B cell (primary cell): ENCODE results near the gene TARS1. TPM values are rescaled to one million over a fixed set of nuclear protein-coding genes. Genes with fewer than 3 reads are reported as not detected.

Source experiments
- ATAC-seq: fragments of 200-7000 bp; cut with Tn5 transposase; one replicate; pipeline ENCODE4 v1.10.0; 2021; ENCODE audit warnings: low read depth, mild to moderate bottlenecking, moderate number of reproducible peaks, moderate library complexity
- CTCF ChIA-PET: fragments of 350-600 bp; sonication (Branson Sonifier 250); formaldehyde crosslinking; loops from one replicate; lab custom pipeline; 2021; ENCODE audit warnings: antibody characterized with exemption, inconsistent platforms; lab: Charles Lee
- POLR2A ChIA-PET: fragments of 350-600 bp; sonication (Branson Sonifier 250); formaldehyde crosslinking; loops from one replicate; lab custom pipeline; 2021; ENCODE audit warnings: antibody characterized with exemption; lab: Charles Lee
- DNase-seq: peaks from one replicate; pipeline ENCODE4 v3.0.0; 2013
- H2AFZ ChIP-seq: 2 replicates; pipeline ENCODE4 v1.6.1; 2012; ENCODE audit warnings: mild to moderate bottlenecking, low read depth, low read length; ENCODE audit not compliant: insufficient read depth, poor library complexity, severe bottlenecking
- H3K27ac ChIP-seq, 2 donors: 1 replicate in 1 of 2; 2 replicates in 1 of 2; pipeline ENCODE4 v1.5.1; 2012 to 2013; ENCODE audit warnings: low read length in 2 of 2, mild to moderate bottlenecking in 2 of 2, moderate library complexity in 1 of 2
- H3K27me3 ChIP-seq, 4 experiments: fragments of 200-600 bp in 1 of 4; sonication (generic) in 1 of 4; replicated peaks in 1 of 4; 1 replicate in 2 of 4; 2 replicates in 2 of 4; pipeline versions ENCODE4 v1.6.1 to v1.7.0; 2013 to 2016; ENCODE audit warnings: low read length in 3 of 4, mild to moderate bottlenecking in 2 of 4, mixed read lengths in 1 of 4, moderate library complexity in 1 of 4; ENCODE audit not compliant: insufficient read depth in 4 of 4, control insufficient read depth in 3 of 4; ENCODE audit errors: control extremely low read depth in 1 of 4
- H3K36me3 ChIP-seq, 2 experiments: replicated peaks in 1 of 2; 1 replicate in 1 of 2; 2 replicates in 1 of 2; pipeline versions ENCODE4 v1.6.1 to v1.7.1; 2013; ENCODE audit warnings: low read length in 1 of 2; ENCODE audit not compliant: insufficient read depth in 2 of 2, control insufficient read depth in 1 of 2; ENCODE audit errors: control extremely low read depth in 1 of 2, extremely low read depth in 1 of 2
- H3K4me1 ChIP-seq, 2 donors: fragments of 200-600 bp in 1 of 2; sonication (generic) in 1 of 2; 1 replicate in 1 of 2; 2 replicates in 1 of 2; pipeline versions ENCODE4 v1.5.1 to v1.6.1; 2013 to 2017; ENCODE audit warnings: low read length in 2 of 2; ENCODE audit not compliant: control insufficient read depth in 2 of 2, insufficient read depth in 2 of 2
- H3K4me2 ChIP-seq: replicated peaks from 2 replicates; pipeline ENCODE3; 2012; ENCODE audit warnings: mild to moderate bottlenecking, low read depth, low read length; ENCODE audit not compliant: poor library complexity, severe bottlenecking
- H3K4me3 ChIP-seq, 5 experiments: fragments of 200-600 bp in 1 of 5; sonication (generic) in 1 of 5; 1 replicate in 3 of 5; 2 replicates in 2 of 5; pipeline versions ENCODE4 v1.5.1 to v1.7.0; 2011 to 2016; ENCODE audit warnings: low read length in 4 of 5, mild to moderate bottlenecking in 4 of 5, low read depth in 2 of 5, control low read depth in 1 of 5, moderate library complexity in 1 of 5; ENCODE audit not compliant: insufficient read depth in 1 of 5; ENCODE audit errors: control extremely low read depth in 1 of 5, extremely low read depth in 1 of 5
- H3K79me2 ChIP-seq: fragments of 200-600 bp; sonication (generic); one replicate; pipeline ENCODE4 v1.6.0; 2016; ENCODE audit warnings: low read length; ENCODE audit not compliant: control insufficient read depth, insufficient read depth
- H3K9ac ChIP-seq: fragments of 200-600 bp; sonication (generic); 2 replicates; pipeline ENCODE4 v1.6.1; 2017; ENCODE audit warnings: mild to moderate bottlenecking, low read length, moderate library complexity
- H3K9me3 ChIP-seq, 3 donors: one replicate each; pipeline versions ENCODE4 v1.6.1 to v1.7.1; 2013; ENCODE audit warnings: low read length in 2 of 3; ENCODE audit not compliant: control insufficient read depth in 2 of 3, insufficient read depth in 1 of 3; ENCODE audit errors: control extremely low read depth in 1 of 3
- H4K20me1 ChIP-seq: 2 replicates; pipeline ENCODE4 v1.6.0; 2012; ENCODE audit warnings: mild to moderate bottlenecking, low read length; ENCODE audit not compliant: insufficient read depth, control insufficient read depth, poor library complexity, severe bottlenecking
- H3K27ac Mint-ChIP-seq: one replicate; pipeline ENCODE4 v1.8.0; 2021; ENCODE audit warnings: mixed read lengths
- H3K27me3 Mint-ChIP-seq: one replicate; pipeline ENCODE4 v1.8.0; 2021; ENCODE audit warnings: mixed read lengths
- H3K4me1 Mint-ChIP-seq: one replicate; pipeline ENCODE4 v1.8.0; 2021; ENCODE audit warnings: mixed read lengths
- H3K4me3 Mint-ChIP-seq: one replicate; pipeline ENCODE4 v1.8.0; 2021; ENCODE audit warnings: mixed read lengths
- H3K9me3 Mint-ChIP-seq: one replicate; pipeline ENCODE4 v1.8.0; 2022; ENCODE audit warnings: mixed read lengths; ENCODE audit not compliant: insufficient read depth
- EZH2 ChIP-seq: IDR thresholded peaks from 2 replicates; pipeline ENCODE4 v1.6.1; 2012; ENCODE audit warnings: borderline replicate concordance, low read depth, mild to moderate bottlenecking, moderate library complexity, low read length; ENCODE audit not compliant: insufficient read depth, poor library complexity, severe bottlenecking
- WGBS: methylation state at CpG from one replicate; pipeline ENCODE4 v1.1.5; 2013; ENCODE audit warnings: missing lambda C conversion rate; ENCODE audit not compliant: insufficient coverage; 5-methylcytosine and 5-hydroxymethylcytosine counted together
- intact Hi-C: fragments of 100-400 bp; cut with micrococcal nuclease; formaldehyde crosslinking; loops from one replicate; pipeline ENCODE4 v1.10.0; 2022
- polyA plus RNA-seq: library from polyadenylated mRNA; depleted of rRNA; stranded (reverse); fragments of >200 nt; gene quantifications from 2 replicates; pipeline ENCODE4 v1.2.3, GENCODE V29; 2012
- total RNA-seq, 2 donors: library from RNA; stranded (reverse); fragments of 120-200 nt in 1 of 2; gene quantifications; 1 replicate in 1 of 2; 2 replicates in 1 of 2; pipeline versions ENCODE4 v1.2.3 to v1.2.4, GENCODE V29; 2013 to 2022
- TF ChIP-seq, protein P1 (sequence below): fragments of 200-600 bp; IDR thresholded peaks from one replicate; pipeline ENCODE4 v1.8.0; 2022; ENCODE audit warnings: antibody characterized with exemption, mild to moderate bottlenecking

Gene TARS1
- total and polyA plus RNA-seq, 2 donors (not counting 1 experiment from before 2014, with no cell fraction given) = 11.0 to 66.0 TPM

DNA sequence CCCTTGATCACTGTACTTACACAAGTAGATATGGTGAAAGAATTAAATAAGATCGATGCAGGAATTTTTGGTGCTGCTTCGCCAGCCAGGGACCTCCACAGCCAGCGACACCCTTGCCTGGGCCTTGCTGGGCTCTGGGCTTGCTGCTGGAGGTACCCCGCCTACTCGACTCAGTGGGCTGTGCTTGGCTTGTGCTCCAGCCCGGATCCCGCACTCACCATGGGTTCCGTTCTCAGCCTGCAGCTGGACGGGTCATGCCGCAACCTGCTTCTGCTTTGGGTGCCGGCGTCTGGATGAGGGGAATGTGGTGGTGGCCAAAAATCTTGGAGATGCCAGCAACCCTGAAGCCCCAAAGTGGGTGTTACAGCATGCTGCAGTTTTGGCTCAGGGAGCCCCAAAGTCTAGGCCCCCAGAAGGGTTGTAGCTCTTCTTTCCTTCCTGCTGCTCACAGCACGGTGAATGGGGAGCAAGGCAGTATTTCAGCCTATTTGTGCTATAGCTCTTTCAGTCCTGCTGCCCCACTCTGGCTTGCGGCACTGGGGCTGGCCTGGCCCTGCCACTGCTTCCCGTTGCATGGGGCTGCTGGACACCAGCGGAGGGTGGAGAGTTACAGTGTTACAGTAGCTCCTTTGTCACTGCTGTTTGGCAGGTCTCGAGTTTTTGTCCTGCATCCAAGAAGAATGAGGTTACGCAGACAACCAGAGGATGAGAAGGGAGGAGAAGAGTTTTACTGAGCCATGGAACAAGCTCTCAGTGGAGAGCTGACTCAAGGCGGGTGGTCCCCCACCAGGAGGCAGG is 48.0 kb downstream of the TARS1 start:
- Mint-ChIP-seq H3K4me1 (no peaks in the 10 kb centered on the region), H3K4me3 (no peak overlapping the region), H3K9me3 (no peaks in the 10 kb centered on the region), H3K27ac (no peak overlapping the region), H3K27me3 (no peaks in the 10 kb centered on the region)
- Histone ChIP-seq H3K4me2 (no peak overlapping the region), H3K4me1 (no peaks in the 10 kb centered on the region), H3K36me3 (no peaks in the 10 kb centered on the region), H2AFZ (no peak overlapping the region), H3K27ac (no peak overlapping the region), H3K9me3 (no peaks in the 10 kb centered on the region), H3K9ac (no peak overlapping the region), H4K20me1 (no peaks in the 10 kb centered on the region), H3K79me2 (no peaks in the 10 kb centered on the region), H3K27me3 (no peaks in the 10 kb centered on the region), H3K4me3 (no peak overlapping the region)
- DNase-seq (no peak), ATAC-seq (no peak)
- CTCF ChIA-PET = no interaction called here
- intact Hi-C loops = no loop called here
- no peak for TF ChIP-seq EZH2
- TF ChIP-seq, protein P1, sequence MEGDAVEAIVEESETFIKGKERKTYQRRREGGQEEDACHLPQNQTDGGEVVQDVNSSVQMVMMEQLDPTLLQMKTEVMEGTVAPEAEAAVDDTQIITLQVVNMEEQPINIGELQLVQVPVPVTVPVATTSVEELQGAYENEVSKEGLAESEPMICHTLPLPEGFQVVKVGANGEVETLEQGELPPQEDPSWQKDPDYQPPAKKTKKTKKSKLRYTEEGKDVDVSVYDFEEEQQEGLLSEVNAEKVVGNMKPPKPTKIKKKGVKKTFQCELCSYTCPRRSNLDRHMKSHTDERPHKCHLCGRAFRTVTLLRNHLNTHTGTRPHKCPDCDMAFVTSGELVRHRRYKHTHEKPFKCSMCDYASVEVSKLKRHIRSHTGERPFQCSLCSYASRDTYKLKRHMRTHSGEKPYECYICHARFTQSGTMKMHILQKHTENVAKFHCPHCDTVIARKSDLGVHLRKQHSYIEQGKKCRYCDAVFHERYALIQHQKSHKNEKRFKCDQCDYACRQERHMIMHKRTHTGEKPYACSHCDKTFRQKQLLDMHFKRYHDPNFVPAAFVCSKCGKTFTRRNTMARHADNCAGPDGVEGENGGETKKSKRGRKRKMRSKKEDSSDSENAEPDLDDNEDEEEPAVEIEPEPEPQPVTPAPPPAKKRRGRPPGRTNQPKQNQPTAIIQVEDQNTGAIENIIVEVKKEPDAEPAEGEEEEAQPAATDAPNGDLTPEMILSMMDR = no peak
- POLR2A ChIA-PET = no interaction called here
- WGBS = 95% methylated on average over 19 of the region's 19 CpGs

DNA sequence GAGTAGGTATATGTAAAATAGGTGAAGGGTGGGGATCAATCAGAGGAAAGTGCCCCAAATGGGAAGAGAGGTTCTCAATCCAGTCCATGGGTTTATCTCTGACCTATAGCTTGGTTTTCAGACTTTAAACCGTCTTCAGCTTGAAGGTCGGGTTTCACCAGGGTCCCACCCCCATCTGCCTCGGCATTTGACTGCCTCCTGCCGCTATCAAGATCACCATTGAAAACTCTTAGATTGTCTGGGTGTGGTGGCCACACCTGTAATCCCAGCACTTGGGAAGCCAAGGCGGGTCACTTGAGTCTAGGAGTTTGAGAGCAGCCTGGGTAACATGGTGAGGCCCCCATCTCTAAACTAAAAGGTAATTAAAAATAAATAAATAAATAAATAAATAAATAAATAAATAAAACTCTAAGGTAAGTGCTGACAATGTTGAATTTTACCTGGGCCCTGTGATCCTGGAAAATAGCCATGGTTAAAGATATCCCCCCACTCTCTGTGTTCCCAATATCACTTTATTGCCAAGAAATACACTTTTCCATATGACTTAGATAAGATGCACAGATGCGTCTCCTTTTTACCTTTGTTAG is 48.8 kb downstream of the TARS1 start:
- Histone ChIP-seq H3K27ac (no peak overlapping the region), H3K4me3 (no peak overlapping the region), H3K4me1 (no peaks in the 10 kb centered on the region), H3K9me3 (no peaks in the 10 kb centered on the region), H2AFZ (no peak overlapping the region), H4K20me1 (no peaks in the 10 kb centered on the region), H3K79me2 (no peaks in the 10 kb centered on the region), H3K27me3 (no peaks in the 10 kb centered on the region), H3K36me3 (no peaks in the 10 kb centered on the region), H3K9ac (no peak overlapping the region), H3K4me2 (no peak overlapping the region)
- no peaks in the 10 kb centered on the region for H3K27me3 Mint-ChIP-seq
- H3K9me3 Mint-ChIP-seq = no peaks in the 10 kb centered on the region
- CTCF ChIA-PET = no interaction called here
- 97% methylated on average over 4 of the region's 6 CpGs for WGBS
- no peak overlapping the region for H3K4me3 Mint-ChIP-seq
- POLR2A ChIA-PET = no interaction called here
- DNase-seq (no peak), ATAC-seq (no peak)
- H3K4me1 Mint-ChIP-seq = no peaks in the 10 kb centered on the region
- no peak overlapping the region for H3K27ac Mint-ChIP-seq
- intact Hi-C loops = no loop called here
- TF ChIP-seq, protein P1 = no peak
- TF ChIP-seq EZH2 = no peak
